GM12892 (cell line): ENCODE data around the gene NUP98.

Source experiments
- POLR2A ChIP-seq: IDR thresholded peaks from 2 replicates; pipeline ENCODE4 v1.6.1; 2011; ENCODE audit warnings: low read depth, low read length, control low read depth
- POLR2AphosphoS5 ChIP-seq: IDR thresholded peaks from 2 replicates; pipeline ENCODE4 v1.6.1; 2011; ENCODE audit warnings: low read depth, low read length, control low read depth

- TF ChIP-seq POLR2A: no peak
- no peak for TF ChIP-seq POLR2AphosphoS5
Observed at GRCh38 chr11:3808861-3809623, 11.7 kb upstream of the NUP98 start.
